Osteocyte (in vitro differentiated cells): ENCODE measurements around the gene ALG9. TPM values are rescaled to one million over a fixed set of nuclear protein-coding genes. Genes with fewer than 3 reads are reported as not detected.
A peak's percentile ranks its signal among the peaks of the same experiment; 100 is the strongest.

ENCODE experiments used
- DNase-seq: peaks from one replicate; pipeline ENCODE4 v3.0.0; 2021; ENCODE audit warnings: mixed read lengths; ENCODE audit not compliant: unreplicated experiment; ENCODE audit errors: extremely low spot score
- H3K27ac Mint-ChIP-seq: one replicate; pipeline ENCODE4 v1.8.0; 2021; ENCODE audit warnings: mild to moderate bottlenecking, mixed read lengths; ENCODE audit not compliant: unreplicated experiment
- H3K27me3 Mint-ChIP-seq: one replicate; pipeline ENCODE4 v1.8.0; 2021; ENCODE audit warnings: mixed read lengths; ENCODE audit not compliant: unreplicated experiment
- H3K36me3 Mint-ChIP-seq: one replicate; pipeline ENCODE4 v1.8.0; 2021; ENCODE audit warnings: mixed read lengths; ENCODE audit not compliant: unreplicated experiment
- H3K4me1 Mint-ChIP-seq: one replicate; pipeline ENCODE4 v1.8.0; 2021; ENCODE audit warnings: mixed read lengths; ENCODE audit not compliant: unreplicated experiment
- H3K4me3 Mint-ChIP-seq: one replicate; pipeline ENCODE4 v1.8.0; 2021; ENCODE audit warnings: mild to moderate bottlenecking, moderate library complexity, mixed read lengths; ENCODE audit not compliant: unreplicated experiment
- H3K9me3 Mint-ChIP-seq: one replicate; pipeline ENCODE4 v1.8.0; 2021; ENCODE audit warnings: mixed read lengths; ENCODE audit not compliant: unreplicated experiment
- total RNA-seq: library from RNA; stranded (reverse); gene quantifications from 2 replicates; pipeline ENCODE4 v1.2.1, GENCODE V29; 2021
- TF ChIP-seq, protein P1 (sequence below): fragments of 200-600 bp; sonication (generic); IDR thresholded peaks from 2 replicates; pipeline ENCODE4 v1.5.0; 2021; ENCODE audit warnings: antibody characterized with exemption, mild to moderate bottlenecking, moderate library complexity

Gene ALG9
- total RNA-seq, 1 donor from 2014 or later, result 41.7 TPM

DNA sequence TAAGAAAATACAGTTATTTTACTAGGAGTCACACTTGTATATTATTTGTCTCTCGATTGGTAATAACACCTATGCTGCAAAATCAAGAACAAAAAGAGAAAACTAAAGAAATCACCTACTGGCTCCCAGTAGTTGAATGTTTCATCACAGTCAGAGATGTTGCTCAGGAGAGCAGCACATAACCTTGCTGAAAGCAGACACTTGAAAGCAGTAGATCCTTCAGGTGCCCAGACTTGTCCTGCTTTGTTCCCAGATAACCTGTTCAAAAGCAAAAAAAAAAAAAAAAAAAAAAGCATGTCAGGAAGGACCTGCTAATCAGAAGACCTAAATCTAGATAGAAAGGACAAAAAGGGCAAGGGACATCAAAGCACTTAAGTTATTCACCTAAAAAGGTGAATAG, 1.3 kb downstream of the ALG9 start:
- no peak overlapping the region for H3K27ac Mint-ChIP-seq
- no peak for DNase-seq
- H3K4me1 Mint-ChIP-seq, result peaks cover 14% of the 10 kb centered on the region
- no peak overlapping the region for H3K4me3 Mint-ChIP-seq
- TF ChIP-seq, protein P1, sequence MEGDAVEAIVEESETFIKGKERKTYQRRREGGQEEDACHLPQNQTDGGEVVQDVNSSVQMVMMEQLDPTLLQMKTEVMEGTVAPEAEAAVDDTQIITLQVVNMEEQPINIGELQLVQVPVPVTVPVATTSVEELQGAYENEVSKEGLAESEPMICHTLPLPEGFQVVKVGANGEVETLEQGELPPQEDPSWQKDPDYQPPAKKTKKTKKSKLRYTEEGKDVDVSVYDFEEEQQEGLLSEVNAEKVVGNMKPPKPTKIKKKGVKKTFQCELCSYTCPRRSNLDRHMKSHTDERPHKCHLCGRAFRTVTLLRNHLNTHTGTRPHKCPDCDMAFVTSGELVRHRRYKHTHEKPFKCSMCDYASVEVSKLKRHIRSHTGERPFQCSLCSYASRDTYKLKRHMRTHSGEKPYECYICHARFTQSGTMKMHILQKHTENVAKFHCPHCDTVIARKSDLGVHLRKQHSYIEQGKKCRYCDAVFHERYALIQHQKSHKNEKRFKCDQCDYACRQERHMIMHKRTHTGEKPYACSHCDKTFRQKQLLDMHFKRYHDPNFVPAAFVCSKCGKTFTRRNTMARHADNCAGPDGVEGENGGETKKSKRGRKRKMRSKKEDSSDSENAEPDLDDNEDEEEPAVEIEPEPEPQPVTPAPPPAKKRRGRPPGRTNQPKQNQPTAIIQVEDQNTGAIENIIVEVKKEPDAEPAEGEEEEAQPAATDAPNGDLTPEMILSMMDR, result no peak
- no peaks in the 10 kb centered on the region for H3K27me3 Mint-ChIP-seq
- peaks cover 26% of the 10 kb centered on the region for H3K36me3 Mint-ChIP-seq
- H3K9me3 Mint-ChIP-seq, result no peaks in the 10 kb centered on the region

GRCh38 chr11:111860257-111860656, 11.1 kb downstream of the ALG9 start:
- no peak overlapping the region for H3K27ac Mint-ChIP-seq
- no peak overlapping the region for H3K4me3 Mint-ChIP-seq
- no peaks in the 10 kb centered on the region for H3K9me3 Mint-ChIP-seq
- TF ChIP-seq, protein P1, result no peak
- H3K4me1 Mint-ChIP-seq, result no peaks in the 10 kb centered on the region
- H3K27me3 Mint-ChIP-seq, result no peaks in the 10 kb centered on the region
- H3K36me3 Mint-ChIP-seq, result peaks cover 47% of the 10 kb centered on the region
- DNase-seq, result no peak

DNA sequence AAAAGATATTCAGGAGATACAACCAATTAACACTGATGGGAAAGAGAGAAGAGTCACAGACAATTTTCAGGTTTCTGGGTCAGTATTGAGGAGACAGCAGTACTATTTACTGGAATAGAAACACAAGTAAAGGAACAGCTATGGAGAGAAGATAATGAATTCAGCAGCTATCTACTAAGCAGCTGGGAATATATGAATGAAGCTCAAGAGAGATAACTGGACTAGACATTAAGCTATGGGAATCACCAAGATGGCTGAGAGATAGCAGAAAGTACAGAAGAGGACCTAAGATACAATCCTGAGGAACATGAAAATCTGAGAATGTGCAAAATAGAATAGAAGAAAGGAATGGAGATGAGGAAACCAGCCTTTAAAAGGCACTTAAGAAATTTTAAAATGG, 15.9 kb downstream of the ALG9 start:
- no peak overlapping the region for H3K4me3 Mint-ChIP-seq
- H3K27ac Mint-ChIP-seq, result no peak overlapping the region
- no peaks in the 10 kb centered on the region for H3K9me3 Mint-ChIP-seq
- peaks cover 45% of the 10 kb centered on the region for H3K36me3 Mint-ChIP-seq
- H3K27me3 Mint-ChIP-seq, result no peaks in the 10 kb centered on the region
- TF ChIP-seq, protein P1, result no peak
- H3K4me1 Mint-ChIP-seq, result no peaks in the 10 kb centered on the region
- DNase-seq, result no peak

- no peaks in the 10 kb centered on the region for H3K27me3 Mint-ChIP-seq
- peaks cover 6% of the 10 kb centered on the region for H3K4me1 Mint-ChIP-seq
- TF ChIP-seq, protein P1, result no peak
- no peaks in the 10 kb centered on the region for H3K9me3 Mint-ChIP-seq
- no peak overlapping the region for H3K27ac Mint-ChIP-seq
- H3K36me3 Mint-ChIP-seq, result peaks cover 28% of the 10 kb centered on the region
- DNase-seq, result no peak
- no peak overlapping the region for H3K4me3 Mint-ChIP-seq
These were observed 19.3 kb downstream of the ALG9 start for GRCh38 chr11:111852103-111852502.

GRCh38 chr11:111851636-111852035, 19.7 kb downstream of the ALG9 start:
- no peak for DNase-seq
- Mint-ChIP-seq H3K4me1 (peaks cover 10% of the 10 kb centered on the region), H3K9me3 (no peaks in the 10 kb centered on the region), H3K4me3 (no peak overlapping the region), H3K27ac (no peak overlapping the region), H3K36me3 (peaks cover 27% of the 10 kb centered on the region), H3K27me3 (no peaks in the 10 kb centered on the region)
- TF ChIP-seq, protein P1, result peak; percentile 52
